Measurements from ENCODE around the gene ZNF518B. TPM values are rescaled to one million over a fixed set of nuclear protein-coding genes. Genes with fewer than 3 reads are reported as not detected.

ZNF518B gene
- total and polyA plus RNA-seq, 2 of the 13 experiments (the other 11 are each of a cell fraction or from before 2014, with no cell fraction given) = 0.02 TPM; not detected in 1

- TF ChIP-seq ZSCAN21 (CRISPR knock-in tag; IDR thresholded peaks at IDR 0.05; ENCODE audit: borderline replicate concordance) (no peak), ZNF30 (CRISPR knock-in tag; IDR thresholded peaks at IDR 0.05) (no peak), HNRNPL (IDR thresholded peaks at IDR 0.05; ENCODE audit: low read depth, low read length) (no peak)
Observed at GRCh38 chr4:10504570-10505179, 47.4 kb upstream of the ZNF518B start (continued).

- BruUV-seq (replicated peaks) = no TSS peak
- FAIRE-seq (no peak), ATAC-seq (no peak), DNase-seq (ENCODE audit: low spot score) (no peak)
- in situ Hi-C loops (cut with HindIII; ENCODE audit: extremely low pct_ligation_motif_present, low pct_unique_long_range_greater_than_20kb) = no loop called here
- Histone ChIP-seq H2AFZ (ENCODE audit: low read length) (no peak overlapping the region), H3K9me3 (ENCODE audit: low read length) (no peaks in the 10 kb centered on the region), H3K4me2 (ENCODE audit: low read depth, low read length) (no peak overlapping the region), H3K79me2 (ENCODE audit: insufficient read depth, low read length) (no peaks in the 10 kb centered on the region), H3K27ac (ENCODE audit: extremely low read length, insufficient read depth, low read length) (no peak overlapping the region), H3K4me1 (ENCODE audit: insufficient read depth, low read length) (no peaks in the 10 kb centered on the region), H3K36me3 (replicated peaks in 1 of 2; ENCODE audit: control insufficient read depth in 1 of 2, insufficient read depth in 2 of 2, low read length in 2 of 2) (no peaks in the 10 kb centered on the region), H3K4me3 (replicated peaks in 1 of 3; ENCODE audit: insufficient read depth in 1 of 3, low read depth in 2 of 3, low read length in 3 of 3) (no peak overlapping the region), H3K9ac (ENCODE audit: insufficient read depth, low read depth, low read length) (no peak overlapping the region), H3K27me3 (ENCODE audit: control insufficient read depth in 1 of 2, insufficient read depth in 2 of 2, low read length in 2 of 2) (peaks cover 2 to 7% of the 10 kb centered on the region in 2 experiments; a peak in 3 of 5 replicates), H4K20me1 (ENCODE audit: insufficient read depth, low read length) (no peaks in the 10 kb centered on the region)
- CTCF ChIA-PET (ENCODE audit: low intra/inter-chr PET ratio, low total read pairs) = no interaction called here
- POLR2A ChIA-PET = no interaction called here
- 3% methylated on average over 5 of the region's 5 CpGs for WGBS (ENCODE audit: low lambda C conversion rate)
- intact Hi-C loops (cut with micrococcal nuclease; ENCODE audit: unreplicated experiment) = no loop called here
- no peak for TF ChIP-seq ZNF414 (CRISPR knock-in tag; IDR thresholded peaks at IDR 0.05)
- TF ChIP-seq ZKSCAN5 (CRISPR knock-in tag; IDR thresholded peaks at IDR 0.05) = no peak
Observed at GRCh38 chr4:10502717-10503116, 45.5 kb upstream of the ZNF518B start.

GRCh38 chr4:10500776-10501175 lies 43.5 kb upstream of the ZNF518B start:
- Histone ChIP-seq H3K4me3 (replicated peaks in 1 of 3; ENCODE audit: insufficient read depth in 1 of 3, low read depth in 2 of 3, low read length in 3 of 3) (no peak overlapping the region), H2AFZ (ENCODE audit: low read length) (no peak overlapping the region), H3K9me3 (ENCODE audit: low read length) (no peaks in the 10 kb centered on the region), H3K79me2 (ENCODE audit: insufficient read depth, low read length) (no peaks in the 10 kb centered on the region), H3K4me1 (ENCODE audit: insufficient read depth, low read length) (no peaks in the 10 kb centered on the region), H3K9ac (ENCODE audit: insufficient read depth, low read depth, low read length) (no peak overlapping the region), H4K20me1 (ENCODE audit: insufficient read depth, low read length) (no peaks in the 10 kb centered on the region), H3K4me2 (ENCODE audit: low read depth, low read length) (no peak overlapping the region), H3K27me3 (ENCODE audit: control insufficient read depth in 1 of 2, insufficient read depth in 2 of 2, low read length in 2 of 2) (peaks cover 2 to 7% of the 10 kb centered on the region in 2 experiments; a peak in 4 of 5 replicates), H3K27ac (ENCODE audit: extremely low read length, insufficient read depth, low read length) (no peak overlapping the region), H3K36me3 (replicated peaks in 1 of 2; ENCODE audit: control insufficient read depth in 1 of 2, insufficient read depth in 2 of 2, low read length in 2 of 2) (no peaks in the 10 kb centered on the region)
- intact Hi-C loops (cut with micrococcal nuclease; ENCODE audit: unreplicated experiment) (no loop called here), in situ Hi-C loops (cut with HindIII; ENCODE audit: extremely low pct_ligation_motif_present, low pct_unique_long_range_greater_than_20kb) (no loop called here)
- ChIA-PET POLR2A (no interaction called here), CTCF (ENCODE audit: low intra/inter-chr PET ratio, low total read pairs) (no interaction called here)
- WGBS (ENCODE audit: low lambda C conversion rate) = 45% methylated on average over 6 of the region's 6 CpGs
- DNase-seq (ENCODE audit: low spot score) (no peak), ATAC-seq (no peak), FAIRE-seq (no peak)
- no TSS peak for BruUV-seq (replicated peaks)
- TF ChIP-seq SATB2 (CRISPR knock-in tag; IDR thresholded peaks at IDR 0.05) (no peak), YEATS4 (CRISPR knock-in tag; IDR thresholded peaks at IDR 0.05; ENCODE audit: borderline replicate concordance) (no peak), FOSL1 (CRISPR knock-in tag; IDR thresholded peaks at IDR 0.05; ENCODE audit: borderline replicate concordance) (no peak), NPAS2 (CRISPR knock-in tag; IDR thresholded peaks at IDR 0.05; ENCODE audit: borderline replicate concordance) (no peak), MEIS1 (CRISPR knock-in tag; IDR thresholded peaks at IDR 0.05; ENCODE audit: borderline replicate concordance) (no peak), PCBP1 (IDR thresholded peaks at IDR 0.05; ENCODE audit: borderline replicate concordance, low read depth, low read length) (no peak), FOXK1 (CRISPR knock-in tag; IDR thresholded peaks at IDR 0.05; ENCODE audit: borderline replicate concordance, low read depth) (no peak), CENPBD1 (CRISPR knock-in tag; IDR thresholded peaks at IDR 0.05; ENCODE audit: borderline replicate concordance, low read depth) (no peak), KMT2B (CRISPR knock-in tag; IDR thresholded peaks at IDR 0.05) (no peak), PHF21A (CRISPR knock-in tag; IDR thresholded peaks at IDR 0.05) (no peak), KDM4B (CRISPR knock-in tag; IDR thresholded peaks at IDR 0.05) (no peak), ZNF557 (CRISPR knock-in tag; IDR thresholded peaks at IDR 0.05) (no peak), IRF2 (CRISPR knock-in tag; IDR thresholded peaks at IDR 0.05) (no peak), ZNF720 (CRISPR knock-in tag; IDR thresholded peaks at IDR 0.05) (no peak)
